Measurements from ENCODE around the gene HOXA4. TPM values are rescaled to one million over a fixed set of nuclear protein-coding genes. Genes with fewer than 3 reads are reported as not detected.

HOXA4 gene
- total and polyA plus RNA-seq, 2 donors (not counting 1 experiment from before 2014, with no cell fraction given) = 0.33 to 3.6 TPM

DNA sequence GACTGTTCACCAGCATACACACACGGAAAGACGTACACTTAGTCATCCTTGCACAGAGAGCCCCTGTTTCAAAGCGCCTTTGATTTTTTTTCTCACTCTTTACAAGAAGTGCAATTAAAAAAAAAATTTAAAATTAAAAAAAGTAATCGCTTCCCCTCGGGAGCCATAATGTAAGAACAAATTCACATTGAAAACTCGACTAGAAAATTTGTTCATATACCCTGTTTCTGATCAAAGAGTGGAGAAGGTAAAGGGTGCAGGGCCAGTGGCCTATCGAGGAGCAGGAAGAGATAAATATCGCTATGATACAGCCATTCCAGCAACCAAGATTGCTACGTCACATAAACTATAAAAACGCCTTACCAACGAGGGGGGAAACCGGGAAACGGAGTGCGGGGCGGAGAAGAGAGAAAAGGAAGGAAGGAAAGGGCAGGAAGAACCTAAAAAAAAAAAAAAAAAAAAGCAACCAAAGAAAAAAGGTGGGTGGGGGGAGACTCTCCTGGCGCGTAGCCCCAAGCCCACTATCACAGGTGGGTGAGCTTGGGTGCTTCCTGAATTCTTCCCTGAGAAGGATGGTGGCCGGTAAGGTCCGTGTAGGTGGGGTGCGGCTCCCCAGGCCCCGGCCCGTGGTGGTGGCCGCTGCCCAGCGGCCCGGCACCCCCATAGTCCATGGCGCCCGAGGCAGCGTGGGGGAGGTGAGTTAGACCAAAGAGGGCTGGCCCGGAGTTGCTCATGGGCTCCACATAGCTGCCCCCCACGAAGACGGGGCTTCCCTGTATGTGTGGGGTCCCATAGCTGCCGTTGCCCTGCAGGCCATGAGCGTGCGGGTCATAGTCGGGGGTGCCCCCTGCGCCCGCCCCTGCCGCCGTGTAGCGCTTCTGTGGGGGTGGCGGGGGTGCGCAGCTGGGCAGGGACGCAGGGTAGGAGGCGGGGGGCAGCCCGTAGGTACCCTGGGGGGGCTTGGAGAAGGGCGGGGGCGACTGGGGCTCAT is 22.9 kb downstream of the HOXA4 start:
- Histone ChIP-seq H3K4me2 (ENCODE audit: extremely low read depth, insufficient read depth, low read length) (peak overlapping the region; percentile 89), H3K27ac (ENCODE audit: insufficient read depth, low read length) (peak overlapping the region; percentile 95), H3K79me2 (ENCODE audit: control insufficient read depth, insufficient read depth, low read length) (peaks cover 64% of the 10 kb centered on the region), H3K4me3 (replicated peaks in 1 of 4; ENCODE audit: control extremely low read depth in 1 of 4, insufficient read depth in 1 of 4, low read depth in 3 of 4, low read length in 4 of 4) (peak overlapping the region; percentile 46 to 92 (median 47)), H4K20me1 (ENCODE audit: control insufficient read depth, extremely low read depth, insufficient read depth, low read length) (no peaks in the 10 kb centered on the region), H3K9me3 (ENCODE audit: control insufficient read depth, insufficient read depth, low read depth, low read length) (no peaks in the 10 kb centered on the region), H3K27me3 (ENCODE audit: control insufficient read depth, insufficient read depth, low read length) (no peaks in the 10 kb centered on the region), H3K4me1 (ENCODE audit: control insufficient read depth, extremely low read depth, insufficient read depth, low read length) (peaks cover 36% of the 10 kb centered on the region), H2AFZ (ENCODE audit: low read length) (no peak overlapping the region), H3K36me3 (ENCODE audit: control insufficient read depth, insufficient read depth, low read length) (no peaks in the 10 kb centered on the region), H3K9ac (ENCODE audit: insufficient read depth, low read length) (peak overlapping the region; percentile 76)
- DNase-seq (ENCODE audit: low read depth in 2 of 2) = peak; percentile 74 to 80
- TF ChIP-seq, protein P1, sequence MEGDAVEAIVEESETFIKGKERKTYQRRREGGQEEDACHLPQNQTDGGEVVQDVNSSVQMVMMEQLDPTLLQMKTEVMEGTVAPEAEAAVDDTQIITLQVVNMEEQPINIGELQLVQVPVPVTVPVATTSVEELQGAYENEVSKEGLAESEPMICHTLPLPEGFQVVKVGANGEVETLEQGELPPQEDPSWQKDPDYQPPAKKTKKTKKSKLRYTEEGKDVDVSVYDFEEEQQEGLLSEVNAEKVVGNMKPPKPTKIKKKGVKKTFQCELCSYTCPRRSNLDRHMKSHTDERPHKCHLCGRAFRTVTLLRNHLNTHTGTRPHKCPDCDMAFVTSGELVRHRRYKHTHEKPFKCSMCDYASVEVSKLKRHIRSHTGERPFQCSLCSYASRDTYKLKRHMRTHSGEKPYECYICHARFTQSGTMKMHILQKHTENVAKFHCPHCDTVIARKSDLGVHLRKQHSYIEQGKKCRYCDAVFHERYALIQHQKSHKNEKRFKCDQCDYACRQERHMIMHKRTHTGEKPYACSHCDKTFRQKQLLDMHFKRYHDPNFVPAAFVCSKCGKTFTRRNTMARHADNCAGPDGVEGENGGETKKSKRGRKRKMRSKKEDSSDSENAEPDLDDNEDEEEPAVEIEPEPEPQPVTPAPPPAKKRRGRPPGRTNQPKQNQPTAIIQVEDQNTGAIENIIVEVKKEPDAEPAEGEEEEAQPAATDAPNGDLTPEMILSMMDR (conservative IDR thresholded peaks at IDR 0.05 in 1 of 2, IDR thresholded peaks at IDR 0.05 in 1 of 2; ENCODE audit: low read depth in 1 of 2, low read length in 2 of 2) = no peak
- TF ChIP-seq EZH2 (IDR thresholded peaks at IDR 0.05; ENCODE audit: low read length, missing control alignments) = no peak

DNA sequence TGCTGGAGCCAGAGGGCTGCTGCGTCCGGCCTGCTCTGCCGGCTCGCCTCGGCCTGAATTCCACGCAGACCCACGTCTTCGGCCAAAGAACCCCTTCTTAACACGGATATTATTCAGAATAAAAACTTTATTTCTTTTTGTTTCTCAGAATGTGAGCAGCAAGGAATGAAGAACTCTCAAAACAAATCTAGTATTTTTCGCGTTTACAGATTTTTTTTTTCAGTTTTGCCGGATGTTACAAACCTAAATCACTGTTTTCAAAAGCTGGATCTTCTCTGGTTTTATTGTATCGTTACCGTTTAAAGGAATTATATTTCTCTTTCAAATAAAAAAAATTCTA is 23.7 kb downstream of the HOXA4 start:
- H3K27ac ChIP-seq (ENCODE audit: insufficient read depth, low read length) = peak overlapping the region; percentile 95
- H3K4me2 ChIP-seq (ENCODE audit: extremely low read depth, insufficient read depth, low read length) = peak overlapping the region; percentile 76
- no peak for DNase-seq (ENCODE audit: low read depth in 2 of 2)
- H3K9ac ChIP-seq (ENCODE audit: insufficient read depth, low read length) = peak overlapping the region; percentile 67
- peak overlapping the region; percentile 38 to 92 (median 43) for H3K4me3 ChIP-seq (replicated peaks in 1 of 4; ENCODE audit: control extremely low read depth in 1 of 4, insufficient read depth in 1 of 4, low read depth in 3 of 4, low read length in 4 of 4)
- peaks cover 63% of the 10 kb centered on the region for H3K79me2 ChIP-seq (ENCODE audit: control insufficient read depth, insufficient read depth, low read length)
- no peaks in the 10 kb centered on the region for H3K9me3 ChIP-seq (ENCODE audit: control insufficient read depth, insufficient read depth, low read depth, low read length)
- H4K20me1 ChIP-seq (ENCODE audit: control insufficient read depth, extremely low read depth, insufficient read depth, low read length) = no peaks in the 10 kb centered on the region
- no peak for TF ChIP-seq EZH2 (IDR thresholded peaks at IDR 0.05; ENCODE audit: low read length, missing control alignments)
- TF ChIP-seq, protein P1 (conservative IDR thresholded peaks at IDR 0.05 in 1 of 2, IDR thresholded peaks at IDR 0.05 in 1 of 2; ENCODE audit: low read depth in 1 of 2, low read length in 2 of 2) = no peak
- H2AFZ ChIP-seq (ENCODE audit: low read length) = no peak overlapping the region
- H3K36me3 ChIP-seq (ENCODE audit: control insufficient read depth, insufficient read depth, low read length) = no peaks in the 10 kb centered on the region
- peaks cover 36% of the 10 kb centered on the region for H3K4me1 ChIP-seq (ENCODE audit: control insufficient read depth, extremely low read depth, insufficient read depth, low read length)
- no peaks in the 10 kb centered on the region for H3K27me3 ChIP-seq (ENCODE audit: control insufficient read depth, insufficient read depth, low read length)

DNA sequence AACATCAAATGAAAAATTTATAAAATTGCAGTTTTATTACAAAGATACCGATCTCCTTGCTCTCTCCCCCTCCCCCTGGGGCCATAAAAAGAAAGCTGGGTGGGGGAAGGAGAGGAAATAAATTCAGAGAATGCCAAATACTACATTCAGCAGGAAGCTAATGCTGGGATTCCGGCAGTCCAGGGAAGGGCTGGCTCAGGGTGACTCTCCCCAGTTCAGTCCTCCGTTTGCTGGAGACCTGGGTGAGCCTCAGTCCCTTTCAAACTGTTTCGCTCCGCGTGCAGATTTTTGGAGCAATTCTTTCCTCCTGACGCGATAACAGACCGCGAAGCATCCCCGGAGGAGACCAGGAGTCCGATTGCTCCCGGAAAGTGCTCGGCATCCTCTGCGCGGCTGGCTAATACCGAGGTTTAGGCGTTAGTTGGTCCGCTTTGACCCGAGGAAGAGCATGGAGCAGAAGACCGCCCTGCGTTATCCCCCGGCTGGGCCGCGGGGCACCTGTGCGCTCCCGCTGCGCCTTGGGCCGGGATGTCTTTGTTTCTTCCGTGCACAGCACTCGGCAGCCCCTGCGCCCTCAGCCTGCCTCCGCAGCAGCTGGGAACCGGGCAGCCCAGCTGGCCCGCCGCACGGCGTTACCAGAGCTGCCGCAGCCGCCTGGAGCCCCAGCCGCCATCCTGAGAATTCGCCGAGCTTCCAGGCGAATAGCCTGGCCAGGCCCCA is 24.2 kb downstream of the HOXA4 start:
- no peaks in the 10 kb centered on the region for H4K20me1 ChIP-seq (ENCODE audit: control insufficient read depth, extremely low read depth, insufficient read depth, low read length)
- H2AFZ ChIP-seq (ENCODE audit: low read length) = no peak overlapping the region
- TF ChIP-seq, protein P1 (conservative IDR thresholded peaks at IDR 0.05 in 1 of 2, IDR thresholded peaks at IDR 0.05 in 1 of 2; ENCODE audit: low read depth in 1 of 2, low read length in 2 of 2) = no peak
- no peak for TF ChIP-seq EZH2 (IDR thresholded peaks at IDR 0.05; ENCODE audit: low read length, missing control alignments)
- peaks cover 63% of the 10 kb centered on the region for H3K79me2 ChIP-seq (ENCODE audit: control insufficient read depth, insufficient read depth, low read length)
- no peaks in the 10 kb centered on the region for H3K27me3 ChIP-seq (ENCODE audit: control insufficient read depth, insufficient read depth, low read length)
- DNase-seq (ENCODE audit: low read depth in 2 of 2) = peak; percentile 55 to 68
- peaks cover 36% of the 10 kb centered on the region for H3K4me1 ChIP-seq (ENCODE audit: control insufficient read depth, extremely low read depth, insufficient read depth, low read length)
- peak overlapping the region; percentile 76 for H3K4me2 ChIP-seq (ENCODE audit: extremely low read depth, insufficient read depth, low read length)
- H3K4me3 ChIP-seq (replicated peaks in 1 of 4; ENCODE audit: control extremely low read depth in 1 of 4, insufficient read depth in 1 of 4, low read depth in 3 of 4, low read length in 4 of 4) = peak overlapping the region; percentile 38 to 92 (median 43)
- H3K9me3 ChIP-seq (ENCODE audit: control insufficient read depth, insufficient read depth, low read depth, low read length) = no peaks in the 10 kb centered on the region
- peak overlapping the region; percentile 67 for H3K9ac ChIP-seq (ENCODE audit: insufficient read depth, low read length)
- peak overlapping the region; percentile 95 for H3K27ac ChIP-seq (ENCODE audit: insufficient read depth, low read length)
- H3K36me3 ChIP-seq (ENCODE audit: control insufficient read depth, insufficient read depth, low read length) = no peaks in the 10 kb centered on the region

All from fibroblast of lung (primary cell).